Loucy (cell line): ENCODE measurements around the gene PRTFDC1.

Source experiments
- EZH2phosphoT487 ChIP-seq: fragments of 200-600 bp; IDR thresholded peaks from 2 replicates; pipeline ENCODE4 v1.6.1; 2018; ENCODE audit warnings: antibody characterized with exemption, mild to moderate bottlenecking, moderate library complexity, borderline replicate concordance
- TF ChIP-seq, protein P1 (sequence below): fragments of 200-600 bp; sonication (generic); conservative IDR thresholded peaks from 2 replicates; pipeline ENCODE4 v1.5.1; 2014; ENCODE audit warnings: mild to moderate bottlenecking, antibody characterized with exemption, low read length

- TF ChIP-seq, protein P1, sequence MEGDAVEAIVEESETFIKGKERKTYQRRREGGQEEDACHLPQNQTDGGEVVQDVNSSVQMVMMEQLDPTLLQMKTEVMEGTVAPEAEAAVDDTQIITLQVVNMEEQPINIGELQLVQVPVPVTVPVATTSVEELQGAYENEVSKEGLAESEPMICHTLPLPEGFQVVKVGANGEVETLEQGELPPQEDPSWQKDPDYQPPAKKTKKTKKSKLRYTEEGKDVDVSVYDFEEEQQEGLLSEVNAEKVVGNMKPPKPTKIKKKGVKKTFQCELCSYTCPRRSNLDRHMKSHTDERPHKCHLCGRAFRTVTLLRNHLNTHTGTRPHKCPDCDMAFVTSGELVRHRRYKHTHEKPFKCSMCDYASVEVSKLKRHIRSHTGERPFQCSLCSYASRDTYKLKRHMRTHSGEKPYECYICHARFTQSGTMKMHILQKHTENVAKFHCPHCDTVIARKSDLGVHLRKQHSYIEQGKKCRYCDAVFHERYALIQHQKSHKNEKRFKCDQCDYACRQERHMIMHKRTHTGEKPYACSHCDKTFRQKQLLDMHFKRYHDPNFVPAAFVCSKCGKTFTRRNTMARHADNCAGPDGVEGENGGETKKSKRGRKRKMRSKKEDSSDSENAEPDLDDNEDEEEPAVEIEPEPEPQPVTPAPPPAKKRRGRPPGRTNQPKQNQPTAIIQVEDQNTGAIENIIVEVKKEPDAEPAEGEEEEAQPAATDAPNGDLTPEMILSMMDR = no peak
- no peak for TF ChIP-seq EZH2phosphoT487
These were observed 72.5 kb downstream of the PRTFDC1 start for GRCh38 chr10:24879861-24880260.
